Effector memory CD8-positive, alpha-beta T cell (primary cell): ENCODE data around the gene RAP1GDS1.
"Not testable (repeated sequence)": the region's sequence is repeated elsewhere in the genome, so short reads cannot be mapped to it uniquely, and the experiment has no call there.

Experiments
- ATAC-seq: fragments of 150-1000 bp; cut with Tn5 transposase; replicated peaks from 2 replicates; pipeline ENCODE4 v1.10.0; 2021; ENCODE audit warnings: mild to moderate bottlenecking, moderate library complexity
- DNase-seq, 3 experiments: peaks; one replicate each; pipeline ENCODE4 v3.0.0; 2021
- H3K27ac Mint-ChIP-seq, 2 donors: one replicate each; pipeline ENCODE4 v1.8.0; 2022; ENCODE audit warnings: mild to moderate bottlenecking in 2 of 2, mixed read lengths in 2 of 2, moderate library complexity in 2 of 2
- H3K27me3 Mint-ChIP-seq, 2 donors: one replicate each; pipeline ENCODE4 v1.8.0; 2022; ENCODE audit warnings: mixed read lengths in 2 of 2
- H3K36me3 Mint-ChIP-seq: one replicate; pipeline ENCODE4 v1.8.0; 2022; ENCODE audit warnings: mild to moderate bottlenecking, moderate library complexity, mixed read lengths; ENCODE audit not compliant: insufficient read depth
- H3K4me1 Mint-ChIP-seq, 2 donors: one replicate each; pipeline ENCODE4 v1.8.0; 2022; ENCODE audit warnings: low read depth in 2 of 2, mixed read lengths in 2 of 2
- H3K4me3 Mint-ChIP-seq, 2 donors: one replicate each; pipeline ENCODE4 v1.8.0; 2022; ENCODE audit warnings: mild to moderate bottlenecking in 2 of 2, mixed read lengths in 2 of 2, moderate library complexity in 2 of 2
- H3K9me3 Mint-ChIP-seq, 2 donors: one replicate each; pipeline ENCODE4 v1.8.0; 2022; ENCODE audit warnings: mixed read lengths in 2 of 2

Gene RAP1GDS1

GRCh38 chr4:98381306-98381705, 120.1 kb downstream of the RAP1GDS1 start:
- Mint-ChIP-seq H3K4me3 (no peak overlapping the region), H3K27ac (no peak overlapping the region), H3K9me3 (no peaks in the 10 kb centered on the region), H3K27me3 (no peaks in the 10 kb centered on the region), H3K36me3 (peaks cover 3% of the 10 kb centered on the region), H3K4me1 (peaks cover 1 to 16% of the 10 kb centered on the region in 2 donors)
- ATAC-seq = no peak
- no peak for DNase-seq

GRCh38 chr4:98383431-98384106, 122.4 kb downstream of the RAP1GDS1 start:
- ATAC-seq (no peak), DNase-seq (no peak)
- Mint-ChIP-seq H3K36me3 (peaks cover 7% of the 10 kb centered on the region), H3K9me3 (no peaks in the 10 kb centered on the region), H3K4me3 (no peak overlapping the region), H3K4me1 (peaks cover 0 to 9% of the 10 kb centered on the region in 2 donors), H3K27me3 (no peaks in the 10 kb centered on the region), H3K27ac (no peak overlapping the region)

- DNase-seq (no peak), ATAC-seq (no peak)
- Mint-ChIP-seq H3K9me3 (no peaks in the 10 kb centered on the region), H3K4me1 (peaks cover 0 to 4% of the 10 kb centered on the region in 2 donors), H3K27me3 (no peaks in the 10 kb centered on the region), H3K36me3 (peaks cover 7% of the 10 kb centered on the region), H3K27ac (no peak overlapping the region), H3K4me3 (no peak overlapping the region)
Measured at GRCh38 chr4:98385831-98386230, 124.6 kb downstream of the RAP1GDS1 start.

- Mint-ChIP-seq H3K27ac (no peak overlapping the region), H3K27me3 (no peaks in the 10 kb centered on the region), H3K9me3 (no peaks in the 10 kb centered on the region), H3K4me3 (no peak overlapping the region), H3K36me3 (peaks cover 11% of the 10 kb centered on the region), H3K4me1 (no peaks in the 10 kb centered on the region)
- no peak for ATAC-seq
- no peak for DNase-seq
Measured at GRCh38 chr4:98387345-98388026, 126.3 kb downstream of the RAP1GDS1 start.

GRCh38 chr4:98394134-98394533, 132.9 kb downstream of the RAP1GDS1 start:
- peaks cover 0 to 6% of the 10 kb centered on the region in 2 donors for H3K9me3 Mint-ChIP-seq
- H3K36me3 Mint-ChIP-seq = peaks cover 20% of the 10 kb centered on the region
- DNase-seq = no peak
- H3K27me3 Mint-ChIP-seq = no peaks in the 10 kb centered on the region
- H3K4me3 Mint-ChIP-seq = no peak overlapping the region
- peaks cover 0 to 3% of the 10 kb centered on the region in 2 donors for H3K4me1 Mint-ChIP-seq
- H3K27ac Mint-ChIP-seq = no peak overlapping the region
- no peak for ATAC-seq

GRCh38 chr4:98399915-98400314, 138.7 kb downstream of the RAP1GDS1 start:
- peaks cover 0 to 3% of the 10 kb centered on the region in 2 donors for H3K4me1 Mint-ChIP-seq
- H3K4me3 Mint-ChIP-seq = no peak overlapping the region
- DNase-seq (no peak), ATAC-seq (no peak)
- H3K27ac Mint-ChIP-seq = no peak overlapping the region
- H3K27me3 Mint-ChIP-seq = no peaks in the 10 kb centered on the region
- H3K9me3 Mint-ChIP-seq = peaks cover 0 to 6% of the 10 kb centered on the region in 2 donors
- H3K36me3 Mint-ChIP-seq = peaks cover 8% of the 10 kb centered on the region

GRCh38 chr4:98406819-98407218, 145.6 kb downstream of the RAP1GDS1 start:
- H3K4me1 Mint-ChIP-seq = peaks cover 0 to 2% of the 10 kb centered on the region in 2 donors
- no peaks in the 10 kb centered on the region for H3K27me3 Mint-ChIP-seq
- H3K36me3 Mint-ChIP-seq = no peaks in the 10 kb centered on the region
- ATAC-seq = no peak
- no peak overlapping the region for H3K27ac Mint-ChIP-seq
- H3K4me3 Mint-ChIP-seq = no peak overlapping the region
- no peak for DNase-seq
- H3K9me3 Mint-ChIP-seq = no peaks in the 10 kb centered on the region

- Mint-ChIP-seq H3K36me3 (peaks cover 4% of the 10 kb centered on the region), H3K4me1 (peaks cover 0 to 2% of the 10 kb centered on the region in 2 donors), H3K9me3 (peaks cover 5 to 7% of the 10 kb centered on the region in 2 donors), H3K27me3 (no peaks in the 10 kb centered on the region), H3K27ac (no peak overlapping the region), H3K4me3 (no peak overlapping the region)
- ATAC-seq = no peak
- DNase-seq = no peak
Measured at GRCh38 chr4:98411731-98412130, 150.5 kb downstream of the RAP1GDS1 start.

GRCh38 chr4:98416844-98417243, 155.7 kb downstream of the RAP1GDS1 start:
- no peak for ATAC-seq
- Mint-ChIP-seq H3K27ac (no peak overlapping the region), H3K4me3 (no peak overlapping the region), H3K9me3 (peaks cover 5 to 7% of the 10 kb centered on the region in 2 donors), H3K27me3 (no peaks in the 10 kb centered on the region), H3K36me3 (peaks cover 4% of the 10 kb centered on the region), H3K4me1 (no peaks in the 10 kb centered on the region)
- no peak for DNase-seq

- not testable (repeated sequence) for ATAC-seq, H3K27me3 Mint-ChIP-seq, H3K9me3 Mint-ChIP-seq, DNase-seq, H3K4me3 Mint-ChIP-seq, H3K4me1 Mint-ChIP-seq
- Mint-ChIP-seq H3K27ac (peak overlapping the region in 1 of 2 donors; percentile 41), H3K36me3 (peaks cover 17% of the 10 kb centered on the region)
Measured at GRCh38 chr4:98420151-98420550, 159.0 kb downstream of the RAP1GDS1 start.

GRCh38 chr4:98421111-98421510, 159.9 kb downstream of the RAP1GDS1 start:
- no peaks in the 10 kb centered on the region for H3K27me3 Mint-ChIP-seq
- ATAC-seq (no peak), DNase-seq (no peak)
- peaks cover 0 to 6% of the 10 kb centered on the region in 2 donors for H3K4me1 Mint-ChIP-seq
- H3K27ac Mint-ChIP-seq = no peak overlapping the region
- H3K4me3 Mint-ChIP-seq = no peak overlapping the region
- H3K36me3 Mint-ChIP-seq = peaks cover 17% of the 10 kb centered on the region
- peaks cover 0 to under 1% of the 10 kb centered on the region in 2 donors for H3K9me3 Mint-ChIP-seq

- no peak overlapping the region for H3K4me3 Mint-ChIP-seq
- ATAC-seq = no peak
- no peak overlapping the region for H3K27ac Mint-ChIP-seq
Measured at GRCh38 chr4:98423009-98423408, 161.8 kb downstream of the RAP1GDS1 start.

GRCh38 chr4:98430708-98431403, 169.7 kb downstream of the RAP1GDS1 start:
- H3K4me1 Mint-ChIP-seq = no peaks in the 10 kb centered on the region
- peaks cover 4% of the 10 kb centered on the region for H3K36me3 Mint-ChIP-seq
- no peaks in the 10 kb centered on the region for H3K27me3 Mint-ChIP-seq
- H3K4me3 Mint-ChIP-seq = no peak overlapping the region
- H3K9me3 Mint-ChIP-seq = peaks cover 5 to 8% of the 10 kb centered on the region in 2 donors
- H3K27ac Mint-ChIP-seq = no peak overlapping the region
- ATAC-seq = no peak
- no peak for DNase-seq

More at GRCh38 chr4:98423009-98423408, 161.8 kb downstream of the RAP1GDS1 start:
- peaks cover 0 to 6% of the 10 kb centered on the region in 2 donors for H3K4me1 Mint-ChIP-seq
- H3K27me3 Mint-ChIP-seq = no peaks in the 10 kb centered on the region
- peaks cover 4 to 5% of the 10 kb centered on the region in 2 donors for H3K9me3 Mint-ChIP-seq
- H3K36me3 Mint-ChIP-seq = peaks cover 17% of the 10 kb centered on the region
- DNase-seq = no peak
